IPS-NIHi7 (cell line): ENCODE data around the gene GNRH2.
"Not testable (repeated sequence)": the region's sequence is repeated elsewhere in the genome, so short reads cannot be mapped to it uniquely, and the experiment has no call there.

Source experiments
- DNase-seq: peaks from one replicate; pipeline ENCODE4 v3.0.0; 2012; ENCODE audit warnings: mixed read lengths; ENCODE audit errors: extremely low spot score

The GNRH2 gene, protein sequence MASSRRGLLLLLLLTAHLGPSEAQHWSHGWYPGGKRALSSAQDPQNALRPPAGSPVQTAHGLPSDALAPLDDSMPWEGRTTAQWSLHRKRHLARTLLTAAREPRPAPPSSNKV

DNA sequence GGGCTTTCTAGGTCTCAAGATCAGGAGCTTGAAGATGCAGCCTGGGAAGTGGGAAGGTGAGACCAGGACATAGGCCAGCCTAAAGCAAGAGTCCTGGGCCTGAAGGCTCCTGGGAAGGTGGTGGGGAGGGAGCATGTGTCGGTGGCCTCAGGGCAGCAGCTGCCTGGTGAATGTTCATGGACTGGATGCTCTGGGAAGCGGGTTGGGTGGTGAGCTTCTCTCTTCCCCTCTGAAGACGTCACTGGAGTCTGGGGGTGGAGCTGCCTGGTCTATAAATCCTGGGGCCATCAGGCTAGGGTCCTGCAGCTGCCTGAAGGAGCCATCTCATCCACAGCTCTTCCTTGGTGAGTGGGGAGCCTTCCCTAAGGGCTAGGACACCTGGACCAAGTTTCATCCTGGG lies at the start of gene GNRH2:
GNRH2 (plus strand) TSS at position 301 of the 400 bp plus-strand sequence. CDS start 793 bp downstream, outside the sequence.
- DNase-seq = no peak

DNA sequence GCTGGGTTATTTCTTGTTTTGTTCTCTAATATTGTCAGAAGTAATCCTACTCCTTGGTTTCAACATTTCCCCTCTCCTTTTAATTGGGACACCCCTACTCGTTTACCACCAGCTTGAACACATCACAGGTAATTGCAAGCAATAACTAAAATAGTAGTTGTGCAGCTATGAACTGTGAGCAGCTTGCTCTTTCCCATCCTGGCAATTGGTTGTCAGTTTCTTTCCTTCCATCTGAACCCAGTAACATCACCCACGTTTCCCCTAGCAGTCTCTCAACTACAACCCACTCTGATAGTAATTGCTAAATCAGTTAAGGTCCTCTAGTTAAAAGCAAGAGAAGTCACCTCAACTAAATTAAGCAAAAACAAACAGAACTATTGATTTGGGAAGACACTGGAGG lies 47.6 kb upstream of the GNRH2 start:
- no peak for DNase-seq

DNA sequence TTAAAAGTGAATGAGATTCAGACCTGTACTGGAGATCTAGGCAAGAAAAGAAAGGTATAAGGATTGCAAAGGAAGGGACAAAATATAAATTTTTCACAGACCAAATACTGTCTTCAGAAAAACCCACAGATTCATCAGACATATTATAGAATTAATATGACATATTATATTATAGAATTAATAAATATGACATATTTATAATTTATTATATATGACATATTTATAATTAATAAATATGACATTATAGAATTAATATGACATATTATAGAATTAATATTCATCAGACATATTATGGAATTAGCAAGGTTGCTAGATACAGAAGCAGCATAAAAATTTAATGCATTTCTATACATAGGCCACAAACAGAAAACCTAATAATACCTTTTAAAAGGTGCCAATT lies 44.7 kb upstream of the GNRH2 start:
- no peak for DNase-seq

DNA sequence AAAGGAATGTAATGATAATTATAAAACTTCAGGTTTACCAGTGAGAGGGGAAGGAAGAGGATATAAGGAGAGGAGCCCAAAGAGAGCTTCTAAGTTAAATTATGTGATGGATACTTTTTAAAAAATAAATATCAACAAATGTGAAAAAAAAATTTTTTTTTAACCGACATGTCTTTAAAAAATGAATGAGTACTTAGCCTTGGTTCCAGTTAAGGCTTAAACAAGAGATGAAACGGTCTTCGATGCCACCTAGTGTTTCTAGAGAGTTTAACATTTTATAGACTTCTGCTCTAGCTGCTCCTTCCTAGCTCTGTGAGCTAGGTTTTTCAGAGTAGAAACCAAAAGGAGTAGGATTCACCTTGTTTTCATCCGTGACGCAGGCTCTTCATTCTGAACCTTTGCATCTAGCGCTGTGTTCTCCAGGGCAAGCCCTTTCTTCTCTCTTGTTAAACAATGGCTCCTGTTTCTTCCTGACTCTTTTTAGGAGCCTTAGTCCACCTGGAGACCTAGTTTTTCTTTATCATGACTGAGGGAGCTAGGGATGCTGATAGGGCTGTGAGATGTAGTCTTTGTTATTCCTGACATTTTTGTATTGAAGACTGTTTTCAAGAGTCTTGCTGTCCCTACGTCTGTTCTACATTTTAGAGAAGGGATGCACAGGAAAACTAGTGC lies 42.4 kb upstream of the GNRH2 start:
- no peak for DNase-seq

DNA sequence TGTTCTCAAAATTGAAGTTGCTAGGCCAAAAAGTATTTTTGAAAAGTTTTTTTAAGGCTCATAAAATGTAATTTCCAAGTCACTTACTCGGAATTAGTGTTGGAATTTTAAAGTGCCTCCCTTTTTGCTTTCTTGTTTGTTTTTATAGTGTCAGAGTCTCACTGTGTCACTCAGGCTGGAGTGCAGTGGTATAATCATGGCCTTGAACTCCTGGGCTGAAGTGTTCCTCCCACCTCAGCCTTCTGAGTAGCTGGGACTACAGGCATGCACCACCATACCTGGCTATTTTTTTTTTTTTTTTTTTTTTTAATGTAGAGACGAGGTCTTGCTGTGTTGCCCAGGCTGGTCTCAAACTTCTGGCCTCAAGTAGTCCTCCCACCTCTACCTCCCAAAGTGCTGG lies 40.0 kb upstream of the GNRH2 start:
- no peak for DNase-seq

DNA sequence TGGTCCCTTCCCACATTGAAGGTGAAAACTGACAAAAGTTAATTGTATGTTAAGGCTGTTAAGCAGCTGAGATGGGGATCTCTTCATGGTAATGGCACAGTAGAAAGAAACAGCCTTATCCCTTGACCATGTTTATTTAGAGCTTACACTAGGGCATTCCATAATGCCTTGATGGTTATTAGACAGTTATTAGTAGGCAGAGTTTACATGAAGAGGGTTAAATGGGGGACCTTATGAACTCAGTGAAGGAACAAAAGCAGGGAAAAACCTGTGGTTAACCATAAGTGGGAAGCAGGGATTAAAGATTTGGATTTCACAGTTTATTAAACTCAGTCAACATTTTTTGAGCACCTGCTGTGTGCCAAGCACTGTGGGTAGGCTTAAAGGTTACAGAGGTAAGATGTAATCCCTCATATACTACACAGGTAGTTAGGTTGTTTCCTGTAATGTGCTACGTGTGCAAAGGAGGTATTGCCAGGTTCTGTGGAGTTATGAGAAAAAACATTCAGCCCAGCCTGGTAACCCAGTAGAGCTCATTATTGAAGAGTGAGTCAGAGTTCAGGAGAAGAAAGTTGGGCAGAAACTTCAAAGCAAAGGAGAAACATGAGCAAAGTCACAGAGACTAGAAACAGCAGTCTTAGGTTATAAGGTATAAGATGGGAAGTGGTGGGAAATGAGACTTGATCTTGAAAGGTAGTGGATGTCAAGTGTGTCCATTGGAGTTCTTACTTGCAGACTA lies 32.3 kb upstream of the GNRH2 start:
- no peak for DNase-seq

DNA sequence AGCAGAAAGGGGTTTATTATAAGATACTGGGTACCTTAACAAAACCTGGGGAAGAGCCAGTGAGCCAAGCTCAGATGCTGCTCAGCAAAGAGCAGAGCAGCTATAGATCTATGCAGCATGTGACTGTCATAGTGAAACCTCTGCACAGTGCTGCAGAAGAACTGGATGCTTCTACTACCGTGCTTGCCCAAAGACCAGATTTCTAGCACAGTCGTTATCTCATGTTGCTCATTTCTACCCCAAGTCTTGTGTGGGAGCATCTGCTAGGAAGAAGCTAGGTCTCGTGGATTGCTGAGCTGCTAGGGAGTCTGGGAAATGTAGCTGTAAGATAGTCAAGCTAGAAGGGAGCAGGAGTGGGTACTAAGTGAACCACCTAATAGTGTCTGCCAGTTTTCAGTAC lies 31.7 kb upstream of the GNRH2 start:
- no peak for DNase-seq

DNA sequence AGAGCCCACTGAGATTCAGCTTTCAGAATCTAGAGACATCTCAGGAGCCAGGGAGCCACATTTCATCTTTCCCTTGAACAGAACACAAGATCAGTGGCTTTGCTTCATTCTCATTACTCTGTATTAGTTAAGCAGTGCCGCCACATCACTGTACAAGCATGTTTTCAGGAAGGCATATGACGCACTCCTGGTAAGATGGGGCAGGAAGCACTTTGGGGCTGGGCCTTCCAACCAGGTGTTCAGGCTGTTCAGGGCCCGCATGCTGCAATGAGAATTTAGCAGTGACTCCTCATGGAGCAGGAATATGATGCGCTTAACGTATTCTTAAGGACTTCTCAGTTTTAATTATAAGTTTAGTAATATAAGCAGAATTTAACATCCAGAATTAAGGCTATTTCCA lies 29.7 kb upstream of the GNRH2 start:
- DNase-seq = no peak

DNA sequence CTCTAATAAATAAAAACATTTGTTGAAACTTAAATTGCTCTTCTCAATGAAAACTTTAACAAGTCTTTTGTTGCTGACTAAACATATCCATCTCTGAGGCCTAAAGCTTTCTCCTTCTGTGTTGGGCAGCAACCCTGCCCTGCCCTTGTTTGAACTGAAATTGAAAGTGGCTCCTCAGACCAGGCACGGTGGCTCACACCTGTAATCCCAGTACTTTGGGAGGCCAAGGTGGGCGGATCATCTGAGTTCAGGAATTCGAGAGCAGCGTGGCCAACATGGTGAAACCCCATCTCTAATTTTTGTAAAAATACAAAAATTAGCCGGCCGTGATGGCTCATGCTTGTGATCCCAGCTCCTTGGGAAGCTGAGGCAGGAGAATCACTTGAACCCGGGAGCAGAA lies 29.2 kb upstream of the GNRH2 start:
- no peak for DNase-seq

DNA sequence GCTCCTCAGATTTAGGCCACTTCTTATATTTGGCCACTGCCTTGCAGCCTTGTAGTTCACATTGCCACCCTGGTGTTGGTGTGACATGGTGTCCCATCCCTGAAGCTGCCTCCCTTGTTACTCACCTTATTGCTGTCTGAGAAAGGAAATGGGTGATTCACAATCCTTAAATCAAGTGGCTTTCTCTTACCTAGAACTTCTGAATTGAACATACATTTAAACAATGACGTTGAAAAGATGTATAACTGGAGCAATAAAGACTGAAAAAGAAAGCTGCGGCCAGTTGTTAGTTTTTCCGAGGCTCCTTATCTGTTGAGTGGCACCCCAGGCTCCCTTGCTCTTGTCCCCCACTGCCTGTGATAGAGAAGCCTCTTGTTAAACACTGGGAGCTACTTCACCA lies 28.8 kb upstream of the GNRH2 start:
- no peak for DNase-seq

DNA sequence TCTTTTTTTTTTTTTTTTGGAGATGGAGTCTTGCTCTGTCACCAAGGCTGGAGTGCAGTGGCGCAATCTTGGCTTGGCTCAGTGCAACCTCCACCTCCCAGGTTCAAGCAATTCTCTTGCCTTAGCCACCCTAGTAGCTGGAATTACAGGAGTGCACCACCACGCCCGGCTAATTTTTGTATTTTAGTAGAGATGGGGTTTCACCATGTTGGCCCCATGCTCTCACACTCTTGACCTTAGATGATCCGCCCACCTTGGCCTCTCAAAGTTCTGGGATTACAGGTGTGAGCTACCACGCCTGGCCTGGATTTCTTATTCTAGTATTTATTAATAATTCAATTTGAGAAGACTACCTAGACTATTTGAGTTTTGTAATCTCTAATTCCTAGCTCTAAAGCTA lies 28.1 kb upstream of the GNRH2 start:
- DNase-seq = not testable (repeated sequence)

DNA sequence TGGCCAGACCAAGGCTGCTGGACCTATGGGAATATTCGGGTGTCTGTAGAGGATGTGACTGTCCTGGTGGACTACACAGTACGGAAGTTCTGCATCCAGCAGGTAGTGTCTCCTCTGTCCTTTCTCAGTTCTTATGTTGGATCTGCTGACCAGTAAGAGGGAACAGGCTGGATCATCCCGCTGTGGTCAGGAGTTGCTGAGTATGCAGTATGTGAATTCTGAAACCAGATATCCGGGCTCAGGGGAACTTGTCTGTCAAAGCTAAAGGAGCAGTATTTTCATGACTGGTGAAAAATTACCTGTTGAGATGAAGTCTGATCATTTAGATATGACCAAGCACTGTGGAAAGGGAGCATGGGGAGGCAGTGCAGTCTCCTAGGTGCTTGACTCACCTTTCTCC lies 22.1 kb upstream of the GNRH2 start:
- DNase-seq = no peak

DNA sequence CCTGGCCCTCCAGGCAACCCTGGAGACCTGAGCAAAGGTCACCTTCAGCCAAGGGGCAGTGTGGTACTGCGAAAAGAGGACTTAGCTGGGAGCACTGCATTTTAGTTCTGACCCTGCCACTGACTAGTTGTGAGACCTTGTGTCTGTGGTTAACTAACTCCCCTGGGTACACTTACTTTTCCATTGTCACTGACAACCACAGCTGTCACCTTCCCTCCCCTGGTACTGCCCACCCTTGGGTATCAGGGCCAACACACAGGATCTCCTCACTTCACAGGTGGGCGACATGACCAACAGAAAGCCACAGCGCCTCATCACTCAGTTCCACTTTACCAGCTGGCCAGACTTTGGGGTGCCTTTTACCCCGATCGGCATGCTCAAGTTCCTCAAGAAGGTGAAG lies 21.6 kb upstream of the GNRH2 start:
- DNase-seq = no peak

DNA sequence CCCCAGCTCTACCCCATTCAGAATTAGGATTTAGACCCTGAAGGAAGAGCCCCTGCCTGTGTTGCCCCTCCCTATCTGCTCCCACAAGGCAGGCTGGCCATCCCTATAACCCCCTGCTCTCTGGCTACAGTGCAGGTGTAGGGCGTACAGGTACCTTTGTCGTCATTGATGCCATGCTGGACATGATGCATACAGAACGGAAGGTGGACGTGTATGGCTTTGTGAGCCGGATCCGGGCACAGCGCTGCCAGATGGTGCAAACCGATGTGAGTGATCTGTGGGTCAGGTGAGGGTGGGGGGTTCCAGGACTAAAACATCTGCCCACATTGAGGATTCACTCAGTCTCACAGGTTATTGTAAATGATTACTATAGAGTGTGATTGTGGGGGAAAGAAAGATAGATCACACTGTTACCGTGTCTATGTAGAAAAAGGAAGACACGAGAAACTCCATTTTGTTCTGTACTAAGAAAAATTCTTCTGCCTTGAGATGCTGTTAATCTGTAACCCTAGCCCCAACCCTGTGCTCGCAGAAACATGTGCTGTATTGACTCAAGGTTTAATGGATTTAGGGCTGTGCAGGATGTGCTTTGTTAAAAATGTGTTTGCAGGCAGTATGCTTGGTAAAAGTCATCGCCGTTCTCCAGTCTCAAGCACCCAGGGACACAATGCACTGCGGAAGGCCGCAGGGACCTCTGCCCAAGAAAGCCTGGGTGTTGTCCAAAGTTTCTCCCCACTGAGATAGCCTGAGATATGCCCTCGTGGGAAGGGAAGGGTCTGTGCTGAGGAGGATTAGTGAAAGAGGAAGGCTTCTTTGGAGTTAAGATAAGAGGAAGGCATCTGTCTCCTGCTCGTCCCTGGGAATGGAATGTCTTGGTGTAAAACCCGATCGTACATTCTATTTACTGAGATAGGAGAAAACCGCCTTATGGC lies 20.6 kb upstream of the GNRH2 start:
- DNase-seq = not testable (repeated sequence)

DNA sequence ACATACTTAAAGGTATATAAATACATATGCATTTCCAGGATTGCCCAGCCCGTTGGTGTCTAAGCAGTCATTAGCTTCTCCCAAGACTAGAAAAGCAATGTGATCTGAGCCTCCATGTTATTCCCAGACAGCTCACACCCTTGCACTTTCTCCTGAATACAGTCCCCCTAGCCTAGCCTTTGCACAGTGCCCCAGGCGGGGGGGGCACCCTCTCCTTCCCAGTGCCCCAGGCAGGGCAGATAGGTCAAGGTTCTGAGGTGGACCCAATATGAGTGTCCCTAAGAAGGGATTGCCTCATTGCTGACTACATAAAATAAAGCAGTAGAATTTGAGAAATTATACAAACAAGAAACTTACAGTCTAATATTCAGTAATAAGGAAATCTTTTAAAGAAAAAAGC lies 15.4 kb upstream of the GNRH2 start:
- no peak for DNase-seq

DNA sequence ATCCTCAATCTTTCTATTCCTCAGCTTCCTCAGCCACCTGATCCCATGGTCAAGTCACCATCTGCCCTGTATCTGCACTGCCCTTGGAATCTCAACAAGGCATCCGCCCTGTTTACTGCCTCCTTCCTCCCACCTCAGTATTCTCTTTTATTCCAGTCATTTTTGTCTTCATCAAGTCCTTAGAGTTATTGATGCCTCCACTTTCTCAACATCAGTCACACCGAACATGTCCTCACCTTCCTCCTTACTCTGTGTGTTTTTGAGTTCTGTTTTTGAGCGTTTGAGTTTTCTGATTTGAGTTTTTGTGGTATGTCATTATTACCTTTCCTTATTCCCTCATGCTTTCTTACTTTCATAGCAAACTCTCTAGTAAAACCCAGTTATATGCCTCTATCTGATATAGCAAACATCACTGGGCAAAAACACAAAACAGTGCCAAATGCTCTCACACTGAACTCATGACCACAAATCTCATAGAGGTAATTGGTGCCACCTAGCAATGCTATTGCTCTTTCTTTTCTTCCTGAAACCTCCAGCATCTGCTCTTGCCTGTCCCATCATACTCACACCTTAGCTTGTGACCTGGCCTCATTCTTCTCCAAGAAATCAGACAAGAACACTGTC lies 11.8 kb upstream of the GNRH2 start:
- DNase-seq = no peak

DNA sequence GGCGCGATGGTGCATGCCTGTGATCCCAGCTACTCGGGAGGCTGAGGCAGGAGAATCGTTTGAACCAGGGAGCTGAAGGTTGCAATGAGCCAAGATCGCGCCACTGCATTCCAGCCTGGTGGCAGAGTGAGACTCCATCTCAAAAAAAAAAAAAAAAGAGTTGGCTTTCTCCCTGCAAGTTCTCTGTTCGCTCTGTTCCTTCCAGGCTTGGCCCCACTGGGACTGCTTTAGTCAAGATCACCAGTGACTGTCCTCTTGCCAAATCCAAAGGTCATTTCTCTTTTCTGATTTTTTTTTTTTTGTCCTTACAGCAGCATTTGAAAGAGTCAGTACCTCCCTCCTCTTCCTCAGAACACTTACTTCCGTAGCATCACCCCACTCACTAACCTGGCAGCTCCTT lies 10.8 kb upstream of the GNRH2 start:
- DNase-seq = no peak

DNA sequence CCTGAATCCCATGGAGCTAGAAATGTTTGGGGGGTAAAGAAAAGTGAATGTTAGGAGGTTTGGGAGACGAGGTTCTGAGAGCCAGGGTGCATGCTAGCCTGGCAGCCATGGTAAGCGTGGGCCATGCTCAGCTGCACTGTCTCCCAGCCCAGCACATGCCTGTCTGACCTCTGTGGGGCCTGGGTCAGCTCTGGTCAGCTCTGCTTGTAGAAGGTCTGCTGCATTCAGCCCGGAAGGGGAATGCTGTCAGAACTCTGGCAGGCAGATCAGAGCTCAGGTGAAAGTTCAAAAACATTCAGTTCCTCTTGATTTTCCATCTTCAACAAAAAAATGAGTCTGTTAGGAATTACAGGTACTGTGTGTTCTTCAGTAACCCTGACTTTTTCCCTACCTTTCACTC lies 5.8 kb upstream of the GNRH2 start:
- DNase-seq = no peak

DNA sequence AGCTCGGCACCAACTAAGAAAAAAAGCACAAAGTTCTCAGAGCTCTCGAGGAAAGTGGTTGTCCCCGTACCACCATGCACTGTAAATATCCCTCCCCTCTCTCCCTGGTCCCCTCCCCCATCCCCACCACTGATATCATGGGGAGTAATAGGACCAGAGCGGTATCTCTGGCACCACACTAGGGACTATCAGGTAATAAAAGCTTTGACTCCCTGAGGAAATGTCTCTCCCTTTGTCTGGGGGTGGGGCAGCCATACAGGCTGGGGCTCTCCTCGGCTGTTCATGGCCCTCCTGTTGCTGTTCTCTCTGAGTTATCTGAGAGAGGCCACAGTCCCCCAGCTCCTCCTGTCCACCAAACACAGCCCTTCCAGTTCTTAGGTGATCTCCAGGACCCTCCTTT lies 5.0 kb upstream of the GNRH2 start:
- DNase-seq = no peak

DNA sequence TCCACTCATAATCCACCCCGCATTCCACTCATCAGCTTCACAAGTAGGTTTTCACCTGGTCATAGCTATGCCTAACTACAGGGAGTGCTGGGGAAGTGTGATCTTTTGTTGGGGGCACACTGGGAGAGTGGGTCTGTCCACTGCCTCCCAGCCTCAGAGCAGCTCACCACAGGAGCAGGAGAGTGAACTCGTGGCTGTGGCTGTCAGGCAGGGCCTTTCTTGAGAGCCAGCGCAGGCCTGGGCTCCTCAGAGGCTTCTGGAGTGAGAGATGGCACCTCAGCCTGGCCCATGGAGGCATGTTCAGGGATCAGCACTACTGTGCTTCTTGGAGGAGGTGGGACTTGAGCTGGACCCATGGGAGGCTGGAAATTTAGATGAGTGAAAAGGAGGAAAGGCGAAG lies 4.0 kb upstream of the GNRH2 start:
- no peak for DNase-seq

DNA sequence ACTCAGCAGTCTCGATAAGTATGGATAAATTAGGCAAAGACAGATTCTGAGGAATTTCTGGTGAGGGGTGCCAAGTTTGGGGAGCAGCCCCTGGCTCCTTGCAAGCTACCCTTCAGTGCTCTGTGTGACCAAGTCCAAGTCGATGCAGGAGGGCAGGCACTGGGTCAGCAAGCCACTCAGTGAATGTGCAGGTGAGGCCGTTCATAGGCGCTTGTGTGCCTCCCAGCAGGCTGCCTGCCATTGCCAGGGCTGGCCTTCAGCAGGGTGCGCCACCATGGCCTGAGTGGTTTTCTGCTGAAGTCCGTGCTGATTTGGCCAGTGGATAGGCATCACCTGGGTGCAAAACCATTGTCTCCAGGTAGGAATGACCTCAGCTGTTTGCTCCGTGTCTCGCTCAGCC lies 3.3 kb upstream of the GNRH2 start:
- no peak for DNase-seq

DNA sequence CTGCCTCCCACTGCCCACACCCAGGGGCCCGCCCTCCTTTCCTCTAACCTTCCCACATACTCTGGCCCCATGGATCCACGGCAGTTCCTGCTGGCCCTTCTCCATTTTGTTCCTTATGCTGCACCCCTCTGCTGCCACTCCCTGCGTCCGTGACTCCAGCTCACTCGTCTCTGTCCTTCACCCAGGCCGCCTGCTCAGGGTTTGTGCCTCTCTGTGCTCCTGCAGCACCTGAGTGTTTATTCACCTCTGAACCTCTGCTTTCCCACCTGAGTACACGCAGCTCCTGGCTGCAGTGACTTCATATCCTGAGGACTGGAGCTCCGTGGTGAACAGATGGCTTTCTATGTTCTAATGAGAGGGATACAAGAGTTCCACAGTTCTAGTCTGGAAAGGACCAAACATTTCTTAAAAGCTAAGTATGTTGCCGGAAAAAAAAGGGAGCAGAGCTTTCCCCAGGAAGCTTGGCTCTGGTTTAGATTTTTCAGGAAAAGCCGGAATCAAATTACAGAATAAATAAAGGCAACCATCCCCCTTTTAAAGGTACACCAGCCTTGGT lies 1.5 kb upstream of the GNRH2 start:
- DNase-seq = no peak
